HG02938 (cell line): ENCODE measurements around the gene CFH.
"Not testable (repeated sequence)": the region's sequence is repeated elsewhere in the genome, so short reads cannot be mapped to it uniquely, and the experiment has no call there.

Source experiments
- ATAC-seq: cut with Tn5 transposase; IDR thresholded peaks from one replicate; pipeline ENCODE4 v1.9.1; 2021; ENCODE audit warnings: mild to moderate bottlenecking, moderate library complexity; ENCODE audit not compliant: unreplicated experiment

CFH gene

DNA sequence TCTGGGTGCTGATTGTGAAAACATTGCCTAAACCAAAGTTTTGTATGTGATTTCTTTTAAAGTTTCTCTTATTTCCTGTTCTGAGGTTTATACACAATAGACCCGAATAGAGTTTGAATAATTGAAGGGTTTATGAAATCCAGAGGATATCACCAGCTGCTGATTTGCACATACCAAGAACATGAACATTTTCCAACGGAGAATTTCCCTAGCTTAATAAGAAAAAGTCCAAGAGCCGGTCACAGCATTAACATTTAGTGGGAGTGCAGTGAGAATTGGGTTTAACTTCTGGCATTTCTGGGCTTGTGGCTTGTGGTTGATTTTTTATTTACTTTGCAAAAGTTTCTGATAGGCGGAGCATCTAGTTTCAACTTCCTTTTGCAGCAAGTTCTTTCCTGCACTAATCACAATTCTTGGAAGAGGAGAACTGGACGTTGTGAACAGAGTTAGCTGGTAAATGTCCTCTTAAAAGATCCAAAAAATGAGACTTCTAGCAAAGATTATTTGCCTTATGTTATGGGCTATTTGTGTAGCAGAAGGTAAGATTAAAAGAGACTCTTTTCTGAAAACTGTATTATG is at the start of gene CFH:
Gene CFH (plus strand): TSS at position 407 of the 579 bp plus-strand sequence. CDS start 75 bp downstream, at position 482.
- ATAC-seq = no peak

DNA sequence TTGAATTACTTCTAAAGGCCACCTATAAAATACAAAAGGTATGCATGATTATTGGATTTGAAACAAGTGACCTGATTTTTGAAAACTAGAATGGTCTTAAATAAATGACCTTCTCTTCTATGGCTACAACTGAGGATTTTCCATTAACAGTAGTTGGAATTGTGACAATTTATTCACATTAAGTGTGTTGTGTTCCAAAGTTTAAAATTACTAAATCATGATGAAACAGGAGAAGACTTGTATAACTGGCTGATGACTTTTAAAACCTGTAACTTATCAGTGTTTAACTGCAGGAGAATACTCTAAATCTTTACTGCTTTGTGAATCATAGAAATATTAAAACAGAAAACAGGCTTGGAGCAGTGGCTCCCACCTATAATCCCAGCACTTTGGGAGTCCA is 48.2 kb upstream of the CFH start:
- no peak for ATAC-seq

DNA sequence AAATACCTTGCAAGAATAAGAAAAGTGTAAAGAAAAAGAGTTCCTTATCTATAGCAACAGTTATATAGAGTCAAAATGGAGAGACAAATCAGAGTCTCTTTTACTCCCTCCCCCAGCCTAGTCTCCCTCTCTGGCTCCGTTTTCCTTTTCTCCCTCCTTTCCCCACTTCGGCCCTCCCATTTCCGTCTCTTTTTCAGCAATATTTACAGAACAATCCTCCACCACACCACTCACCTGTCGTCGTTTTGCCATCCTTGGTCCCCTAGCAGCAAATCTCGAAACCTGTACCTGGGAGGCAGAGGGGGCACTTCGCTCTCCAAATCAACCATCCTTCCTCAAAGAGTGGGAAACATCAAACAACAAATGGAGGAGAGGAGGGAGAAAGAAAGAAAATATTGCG is 43.9 kb upstream of the CFH start:
- no peak for ATAC-seq

DNA sequence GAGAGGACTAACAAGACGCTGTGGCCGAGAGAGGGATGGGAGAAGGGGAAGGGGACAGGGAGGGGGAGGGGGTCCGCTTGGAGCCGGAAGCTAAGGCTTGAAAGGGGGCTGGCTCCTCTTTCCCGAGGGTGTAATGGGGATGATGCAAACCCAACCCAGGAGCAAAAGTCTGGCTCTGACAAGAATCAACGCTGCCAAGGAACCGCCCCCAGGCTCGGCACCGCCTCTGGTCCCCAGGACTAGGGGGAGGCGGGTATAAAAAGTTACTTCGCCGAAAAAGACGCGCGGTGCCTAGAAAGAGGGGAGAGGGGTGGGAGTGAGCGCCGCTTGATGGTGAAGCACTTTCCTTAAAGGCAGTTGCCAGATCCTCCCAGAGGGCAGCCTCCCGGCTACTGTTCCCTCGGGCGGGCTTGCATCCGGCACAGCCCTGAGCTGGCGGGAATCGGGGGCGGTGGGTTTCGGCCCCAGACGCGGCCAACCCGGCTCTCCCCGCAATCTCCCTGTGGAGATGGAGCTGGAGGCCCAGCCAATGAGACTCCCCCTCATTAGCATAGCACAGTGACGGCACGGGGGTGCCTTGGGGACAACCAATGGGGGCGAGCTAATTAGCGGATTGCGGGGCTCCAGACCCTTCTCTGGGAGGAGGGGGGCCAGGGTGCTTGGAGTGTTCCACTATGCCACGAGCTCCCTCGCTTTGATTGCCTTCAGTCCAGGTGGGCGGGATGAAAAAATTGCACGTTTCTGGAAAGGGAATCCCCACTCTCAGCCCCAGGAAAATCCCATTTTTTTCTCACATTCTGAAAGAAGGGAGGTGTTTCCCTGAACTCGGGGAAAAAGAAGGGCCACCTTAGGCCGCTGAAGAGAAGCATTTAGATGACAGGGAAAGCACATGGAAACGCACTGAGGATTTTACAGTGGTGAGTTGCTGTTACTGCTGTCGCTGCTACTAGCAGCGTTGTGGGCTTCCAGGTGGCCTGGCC is 43.2 kb upstream of the CFH start, which contains the start of gene KCNT2:
Gene KCNT2 (minus strand): TSS at position 51 of the 980 bp plus-strand sequence. CDS start 131 bp downstream, outside the sequence.
- ATAC-seq = peak; percentile 76

DNA sequence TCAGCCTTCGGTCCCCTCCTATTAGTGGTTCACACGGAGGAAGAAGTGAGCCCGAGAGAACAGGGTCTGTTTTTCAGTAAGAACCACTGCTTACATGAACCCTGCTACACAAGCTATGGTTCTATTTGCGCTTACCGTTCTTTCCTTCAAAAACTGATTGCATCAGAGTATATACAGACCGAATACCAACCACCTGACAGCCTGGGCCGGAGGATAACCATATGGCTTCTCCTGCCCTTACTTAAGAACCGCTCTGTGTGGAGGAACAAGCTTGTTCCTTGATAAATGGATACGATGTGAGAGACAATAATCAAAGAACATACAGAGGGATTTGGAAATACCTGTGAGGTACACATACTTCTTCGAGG is 42.5 kb upstream of the CFH start:
- peak; percentile 16 for ATAC-seq

DNA sequence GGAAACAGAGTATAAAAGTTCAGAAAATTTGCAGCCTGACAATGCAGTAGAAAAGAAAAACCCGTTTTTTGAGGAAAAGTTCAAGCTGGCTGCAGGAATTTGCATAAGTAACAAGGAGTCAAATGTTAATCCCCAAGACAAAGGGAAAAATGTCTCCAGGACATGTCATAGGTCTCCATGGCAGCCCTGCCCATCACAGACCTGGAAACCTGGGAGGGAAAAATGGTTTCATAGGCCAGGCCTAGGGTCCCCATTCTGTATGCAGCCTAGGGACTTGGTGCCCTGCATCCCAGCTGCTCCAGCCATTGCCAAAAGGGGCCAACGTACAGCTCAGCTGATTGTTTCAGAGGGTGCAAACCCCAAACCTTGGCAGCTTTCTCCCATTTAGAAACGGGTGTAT is 40.0 kb upstream of the CFH start:
- no peak for ATAC-seq

DNA sequence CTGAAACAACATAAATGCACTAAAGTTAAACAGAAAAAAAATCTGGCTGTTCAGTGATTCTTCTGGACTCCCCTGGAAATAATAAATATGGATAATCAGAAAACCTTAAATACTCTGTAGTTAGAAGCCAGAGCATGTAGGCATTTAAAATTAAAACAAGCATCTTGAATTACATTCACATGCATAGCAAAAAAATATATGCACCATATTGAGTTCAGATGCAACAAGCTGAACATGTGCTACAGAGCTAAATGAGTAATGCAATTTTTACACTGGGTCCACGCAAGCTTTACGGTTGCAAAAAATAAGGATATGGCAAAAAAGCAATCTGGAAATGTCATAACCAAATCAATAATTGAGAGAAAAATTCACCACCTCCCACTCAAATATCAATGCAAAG is 32.1 kb upstream of the CFH start:
- ATAC-seq = no peak

DNA sequence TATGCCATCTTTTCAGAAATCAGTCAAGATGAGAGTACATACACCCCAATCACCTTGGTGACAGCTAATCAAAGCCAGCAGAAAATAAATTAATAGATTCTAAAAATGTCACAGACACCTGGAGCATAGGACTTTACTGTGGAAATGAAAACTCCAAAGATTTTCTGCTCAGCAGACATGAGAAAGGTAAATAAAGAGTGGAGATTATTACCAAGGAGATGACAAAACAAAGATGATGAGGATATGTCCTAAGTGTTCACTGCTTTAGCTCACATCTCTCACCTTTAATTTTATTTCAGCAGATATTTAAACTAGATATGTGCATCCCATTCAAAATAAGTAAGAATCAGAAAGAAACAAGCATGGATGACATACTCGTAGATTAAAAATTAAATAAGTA is 28.8 kb upstream of the CFH start:
- ATAC-seq = no peak

DNA sequence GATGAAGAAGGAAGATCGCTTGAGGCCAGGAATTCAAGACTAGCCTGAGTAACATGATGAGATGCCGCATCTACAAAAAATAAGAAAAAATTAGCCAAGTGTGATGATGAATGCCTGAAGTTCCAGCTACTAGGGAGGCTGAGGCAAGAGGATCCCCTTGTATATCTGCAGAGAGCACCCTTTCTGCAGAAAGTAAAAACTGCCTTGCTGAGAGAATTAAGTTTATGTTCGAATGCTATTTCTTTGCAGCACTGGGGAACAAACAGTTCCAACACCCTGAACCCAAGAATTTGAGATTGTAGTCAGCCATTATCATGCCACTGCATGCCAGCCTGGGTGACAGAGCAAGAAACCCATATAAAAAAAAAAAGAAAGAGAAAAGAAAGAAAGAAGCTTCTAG is 23.0 kb upstream of the CFH start:
- ATAC-seq = no peak

DNA sequence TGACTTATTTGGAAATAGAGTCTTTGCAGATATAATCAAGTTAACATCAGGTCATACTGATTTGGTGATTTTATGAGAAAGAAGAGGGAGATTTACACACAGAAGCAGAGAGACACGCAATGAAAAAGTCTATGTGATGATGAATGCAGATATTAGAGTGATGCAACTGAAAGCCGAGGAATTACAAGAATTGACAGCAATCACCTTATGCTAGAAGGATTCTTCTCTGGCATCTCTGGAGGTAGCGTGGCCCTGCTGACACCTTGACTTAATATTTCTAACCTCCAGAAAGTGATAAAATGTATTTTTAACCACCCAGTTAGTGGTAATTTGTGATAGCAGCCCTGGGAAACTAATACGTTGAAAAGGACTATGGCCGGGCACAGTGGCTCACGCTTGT is 14.2 kb upstream of the CFH start:
- ATAC-seq = no peak

DNA sequence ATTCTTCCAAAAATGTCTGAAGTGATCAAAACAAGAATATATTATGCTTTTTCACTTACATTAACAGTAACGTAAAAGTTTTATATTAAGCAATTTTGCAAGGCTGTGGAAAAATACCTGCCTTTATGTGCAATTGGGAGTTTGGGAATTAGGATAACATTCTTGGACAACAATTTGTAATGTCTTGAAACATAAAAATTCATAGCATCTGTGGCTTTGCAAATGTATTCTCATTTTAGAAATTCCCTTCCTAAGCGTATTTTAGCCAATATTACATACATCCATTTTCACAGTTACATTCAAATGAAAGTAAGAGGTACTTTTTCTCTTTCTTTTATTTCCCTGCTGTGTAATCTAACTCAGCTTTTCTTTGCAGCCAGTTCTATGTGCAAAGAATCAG is 13.4 kb upstream of the CFH start:
- no peak for ATAC-seq

DNA sequence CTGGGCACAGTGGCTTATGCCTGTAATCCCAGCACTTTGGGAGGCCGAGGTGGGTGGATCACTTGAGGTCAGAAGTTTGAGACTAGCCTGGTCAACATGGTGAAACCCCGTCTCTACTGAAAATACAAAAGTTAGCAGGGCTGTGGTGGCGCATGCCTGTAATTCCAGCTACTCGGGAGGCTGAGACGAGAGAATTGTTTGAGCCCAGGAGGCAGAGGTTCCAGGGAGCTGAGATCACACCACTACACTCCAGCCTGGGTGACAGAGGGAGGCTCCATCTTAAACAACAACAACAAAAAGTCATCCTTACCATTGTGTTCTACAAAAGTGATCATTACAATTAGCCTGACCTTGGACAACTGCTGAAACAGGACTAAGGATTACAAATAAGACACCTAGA is 12.6 kb upstream of the CFH start:
- ATAC-seq = not testable (repeated sequence)

DNA sequence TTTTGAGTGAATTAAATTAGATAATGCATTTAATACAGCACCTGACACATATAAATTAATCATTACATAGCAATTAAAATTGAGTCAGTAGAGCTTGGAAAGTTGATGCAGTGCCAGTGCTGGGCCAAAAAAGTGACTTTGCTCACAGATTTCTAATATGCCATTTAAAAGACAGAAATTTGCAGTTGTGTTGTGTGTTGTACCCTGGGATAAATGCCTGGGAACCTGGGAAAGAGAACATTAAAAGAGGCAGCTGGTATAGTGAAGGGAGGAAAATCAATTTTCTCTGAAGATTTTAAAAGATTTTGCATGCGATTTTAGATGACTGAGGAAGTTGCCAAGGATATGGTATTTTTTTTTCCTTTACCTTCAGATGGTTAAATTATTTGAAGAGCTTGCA is 10.9 kb upstream of the CFH start:
- no peak for ATAC-seq

DNA sequence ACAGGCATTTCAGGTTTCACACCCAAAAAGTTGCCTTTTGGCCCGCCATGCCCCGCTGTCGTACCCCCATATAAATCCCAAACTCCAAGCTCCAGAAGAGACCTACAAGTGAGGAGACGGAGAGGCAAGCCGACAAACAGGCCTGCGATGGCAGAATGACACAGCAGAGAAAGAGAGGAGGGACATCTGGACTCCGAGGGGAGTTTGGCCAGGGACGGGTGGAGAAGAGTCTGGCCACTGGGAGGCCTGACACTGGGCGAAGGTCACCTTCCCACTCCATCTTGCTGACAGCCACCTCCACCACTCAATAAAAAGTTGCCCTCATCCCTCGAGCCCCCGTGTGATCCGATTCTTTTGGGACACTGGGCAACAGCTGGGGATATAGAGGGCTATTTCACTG is 1.9 kb upstream of the CFH start:
- no peak for ATAC-seq

DNA sequence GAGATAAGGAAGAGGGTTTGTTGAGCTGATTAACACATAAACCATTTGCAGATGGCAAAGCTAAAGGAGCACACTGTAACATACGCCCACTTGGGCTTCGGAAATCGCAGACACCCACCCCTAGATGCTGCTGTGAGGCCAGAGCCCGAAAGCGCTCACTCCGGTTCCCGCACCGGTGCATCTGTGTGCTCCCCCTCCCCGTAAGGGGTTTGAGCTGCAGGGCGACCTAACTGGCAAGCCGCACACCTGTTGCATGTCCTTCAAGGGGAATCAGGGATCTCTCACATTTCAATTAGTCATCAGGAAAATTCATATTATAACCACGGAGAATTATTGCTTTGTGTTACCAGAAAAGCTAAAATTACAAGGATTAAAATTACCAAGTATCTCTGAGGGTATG is 1.4 kb upstream of the CFH start:
- ATAC-seq = no peak

DNA sequence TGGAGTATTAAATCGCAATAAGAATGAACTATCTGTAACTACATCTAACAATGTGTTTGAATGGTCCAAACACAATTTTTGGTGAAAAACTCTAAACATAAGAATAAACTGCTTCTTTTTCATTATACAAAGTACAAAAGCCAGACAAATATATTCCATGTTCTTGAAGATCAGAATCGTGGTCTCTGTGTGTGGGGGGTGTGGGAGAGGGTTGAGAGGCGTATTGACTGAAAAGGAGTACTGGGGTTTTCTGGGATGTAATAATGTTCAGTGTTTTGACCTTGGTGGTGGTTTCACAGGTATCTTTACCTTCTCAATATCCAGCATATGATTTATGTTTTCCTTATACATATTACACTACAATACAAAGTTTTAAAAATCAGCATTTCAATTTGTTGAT is 764 bp upstream of the CFH start:
- ATAC-seq = no peak

DNA sequence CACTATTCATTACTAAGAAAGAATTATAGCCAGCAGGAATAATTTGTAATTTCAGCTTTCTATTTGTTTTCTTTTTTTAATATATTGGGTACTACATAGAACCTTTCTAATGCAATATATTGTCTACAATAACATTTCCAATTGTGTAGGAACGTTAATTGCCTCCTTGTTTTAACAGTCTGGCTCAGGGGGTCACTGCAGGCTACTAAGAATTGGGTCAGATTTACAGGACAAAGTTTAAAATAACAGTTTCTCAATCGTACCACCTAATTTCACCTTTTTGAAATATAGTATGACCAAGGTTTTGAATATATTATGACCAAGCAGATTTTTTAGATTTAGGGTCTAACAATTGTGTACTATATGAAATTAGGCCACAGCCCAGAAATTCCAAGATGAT is 2.4 kb downstream of the CFH start:
- ATAC-seq = no peak

DNA sequence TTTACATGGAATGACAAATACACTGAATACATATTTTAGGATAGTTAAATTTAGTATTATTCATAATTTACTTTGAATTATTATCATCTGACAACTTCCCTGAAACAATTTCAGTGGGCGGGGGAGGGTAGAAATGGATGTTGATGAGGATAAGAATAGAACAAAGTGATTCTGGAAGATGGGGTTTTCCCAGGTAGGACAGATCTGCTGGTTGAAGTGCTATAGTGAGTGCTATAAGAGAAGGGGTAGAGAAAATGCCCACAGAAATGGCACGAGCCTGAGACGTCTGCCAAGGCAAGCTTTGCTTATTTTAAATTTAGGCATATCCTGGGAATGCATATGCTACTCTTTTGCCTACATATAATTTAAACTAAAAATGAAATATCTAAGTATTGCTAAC is 3.2 kb downstream of the CFH start:
- ATAC-seq = no peak

DNA sequence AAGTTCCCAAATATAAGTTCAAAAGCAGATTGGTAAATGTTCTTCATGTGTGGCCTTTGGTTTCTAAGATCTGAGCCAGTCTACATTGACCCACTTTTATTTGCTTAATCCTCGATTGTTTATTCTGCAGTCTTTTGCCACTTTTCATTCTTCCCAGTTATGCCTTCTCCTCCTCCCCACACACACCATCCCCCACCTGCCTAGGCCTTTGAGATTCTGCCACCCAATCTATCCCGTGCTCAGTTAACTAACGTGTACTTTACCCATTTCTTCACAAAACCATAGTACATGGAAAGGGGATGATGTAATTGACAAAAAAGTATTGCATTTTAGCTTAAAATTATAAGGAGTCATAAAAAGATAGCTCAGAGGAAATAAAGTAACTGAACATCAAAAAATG is 3.7 kb downstream of the CFH start:
- ATAC-seq = no peak

DNA sequence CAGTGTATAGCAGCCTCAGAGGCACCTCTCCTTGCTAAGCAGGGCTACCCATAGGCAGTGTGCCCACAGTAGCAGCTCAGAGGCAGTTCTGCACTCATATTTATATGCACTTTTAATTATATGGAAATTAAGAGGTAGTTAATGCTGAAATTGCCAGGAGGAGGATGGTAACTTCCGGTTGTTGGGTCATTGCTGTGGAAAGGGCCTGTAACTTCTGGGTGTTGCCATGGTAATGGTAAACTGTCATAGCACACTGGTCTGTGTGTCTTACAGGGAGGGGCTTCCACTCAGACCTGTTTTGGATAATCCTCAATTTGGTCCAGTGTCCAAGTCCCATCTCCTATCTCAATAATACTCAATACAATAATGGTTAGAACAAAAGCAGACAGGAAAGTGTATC is 7.6 kb downstream of the CFH start:
- no peak for ATAC-seq

DNA sequence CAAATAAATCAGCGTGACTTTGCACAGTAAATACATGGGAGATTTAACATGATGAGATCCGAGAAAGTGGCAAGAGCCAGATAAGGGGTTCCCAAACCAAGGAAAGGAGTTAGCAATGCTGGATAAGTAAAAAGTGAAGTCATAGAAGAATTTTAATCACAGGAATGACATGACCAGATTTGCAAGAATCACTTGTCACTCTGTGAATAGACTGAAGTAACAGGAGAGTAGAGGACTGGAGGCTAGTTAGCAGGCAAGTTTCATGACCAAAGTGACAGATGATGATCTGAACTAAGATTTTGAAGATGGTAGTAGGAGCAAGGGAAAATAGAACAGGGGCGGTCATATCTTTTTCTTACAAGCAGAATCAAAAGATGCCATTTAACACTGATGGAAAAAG is 8.4 kb downstream of the CFH start:
- ATAC-seq = no peak

DNA sequence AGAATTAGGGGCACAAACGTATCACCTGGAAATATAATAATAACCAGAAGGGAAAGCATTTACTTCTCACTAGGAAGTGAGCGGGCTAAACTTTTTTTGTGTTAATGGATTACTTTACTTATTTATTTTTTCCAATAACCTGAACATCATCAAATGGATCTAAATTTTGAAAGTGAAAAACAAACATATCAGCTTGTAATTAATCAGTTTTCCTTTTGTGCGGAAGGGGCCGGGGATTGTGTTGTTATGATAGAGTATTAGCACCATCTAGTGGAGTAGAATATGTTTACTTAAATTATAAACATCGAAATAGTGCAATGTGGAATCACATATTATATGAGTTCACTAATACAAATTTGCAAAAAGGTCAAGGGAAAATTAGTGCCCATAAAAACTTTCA is 9.0 kb downstream of the CFH start:
- ATAC-seq = peak; percentile 74
